Fibroblast of mammary gland (primary cell): ENCODE results near the gene WDR87.

Experiments
- DNase-seq: peaks from one replicate; pipeline ENCODE4 v3.0.0-alpha.2; 2010; ENCODE audit warnings: low read depth
- H3K4me3 ChIP-seq: 2 replicates; pipeline ENCODE4 v1.5.1; 2011; ENCODE audit warnings: low read depth, mild to moderate bottlenecking, low read length, moderate library complexity; ENCODE audit not compliant: control insufficient read depth
- TF ChIP-seq, protein P1 (sequence below): conservative IDR thresholded peaks from 2 replicates; pipeline ENCODE4 v1.5.1; 2011; ENCODE audit warnings: low read depth, low read length, inconsistent platforms; ENCODE audit not compliant: control insufficient read depth, insufficient read depth

The WDR87 gene

GRCh38 chr19:37905946-37906868 lies at the start of gene WDR87:
Gene WDR87 (minus strand): TSS chr19:37906594. CDS start chr19:37898239, 8,355 bp downstream.
- peak within 1 kb of the TSS; percentile 95 for H3K4me3 ChIP-seq
- DNase-seq, result no peak
- TF ChIP-seq, protein P1, sequence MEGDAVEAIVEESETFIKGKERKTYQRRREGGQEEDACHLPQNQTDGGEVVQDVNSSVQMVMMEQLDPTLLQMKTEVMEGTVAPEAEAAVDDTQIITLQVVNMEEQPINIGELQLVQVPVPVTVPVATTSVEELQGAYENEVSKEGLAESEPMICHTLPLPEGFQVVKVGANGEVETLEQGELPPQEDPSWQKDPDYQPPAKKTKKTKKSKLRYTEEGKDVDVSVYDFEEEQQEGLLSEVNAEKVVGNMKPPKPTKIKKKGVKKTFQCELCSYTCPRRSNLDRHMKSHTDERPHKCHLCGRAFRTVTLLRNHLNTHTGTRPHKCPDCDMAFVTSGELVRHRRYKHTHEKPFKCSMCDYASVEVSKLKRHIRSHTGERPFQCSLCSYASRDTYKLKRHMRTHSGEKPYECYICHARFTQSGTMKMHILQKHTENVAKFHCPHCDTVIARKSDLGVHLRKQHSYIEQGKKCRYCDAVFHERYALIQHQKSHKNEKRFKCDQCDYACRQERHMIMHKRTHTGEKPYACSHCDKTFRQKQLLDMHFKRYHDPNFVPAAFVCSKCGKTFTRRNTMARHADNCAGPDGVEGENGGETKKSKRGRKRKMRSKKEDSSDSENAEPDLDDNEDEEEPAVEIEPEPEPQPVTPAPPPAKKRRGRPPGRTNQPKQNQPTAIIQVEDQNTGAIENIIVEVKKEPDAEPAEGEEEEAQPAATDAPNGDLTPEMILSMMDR, result no peak

DNA sequence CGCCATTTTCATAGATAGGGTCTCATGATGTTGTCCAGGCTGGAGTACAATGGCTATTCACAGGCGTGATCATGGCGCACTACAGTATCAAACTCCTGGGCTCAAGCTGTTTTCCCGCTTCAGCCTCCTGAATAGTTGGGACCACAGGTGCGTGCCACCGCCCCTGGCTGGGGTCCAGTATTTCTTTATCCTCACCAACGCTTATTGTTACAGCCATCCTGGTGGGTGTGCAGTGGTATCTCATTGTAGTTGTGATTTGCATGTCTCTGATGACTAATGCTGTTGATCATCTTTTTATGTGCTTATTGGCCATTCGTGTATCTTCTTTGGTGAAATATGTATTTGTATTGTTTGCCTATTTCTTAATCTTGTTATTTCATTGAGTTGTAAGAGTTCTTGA lies 49.6 kb upstream of the WDR87 start:
- DNase-seq, result no peak
- TF ChIP-seq, protein P1, result no peak
- no peak overlapping the region for H3K4me3 ChIP-seq

DNA sequence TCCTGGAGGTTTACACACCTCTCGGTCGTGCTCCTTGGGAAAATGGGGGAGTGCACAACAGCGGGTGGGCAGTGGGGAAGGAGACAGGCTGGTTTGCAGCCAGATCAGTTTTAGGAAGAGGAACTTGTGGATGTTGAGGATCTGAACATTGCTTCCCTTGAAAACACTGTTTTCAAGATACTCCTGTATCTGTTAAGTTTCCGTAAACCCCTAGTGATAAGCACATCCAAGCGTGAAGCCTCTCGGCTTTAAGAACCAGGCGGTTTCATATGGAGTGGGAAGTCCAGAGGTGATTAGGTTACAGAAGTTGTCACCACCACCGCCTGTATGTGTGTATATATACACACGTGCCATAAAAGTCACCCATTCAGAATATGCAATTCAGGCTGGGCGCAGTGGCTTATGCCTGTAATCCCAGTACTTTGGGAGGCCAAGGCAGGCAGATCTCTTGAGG lies 48.1 kb upstream of the WDR87 start:
- H3K4me3 ChIP-seq, result no peak overlapping the region
- DNase-seq, result no peak
- TF ChIP-seq, protein P1, result no peak

DNA sequence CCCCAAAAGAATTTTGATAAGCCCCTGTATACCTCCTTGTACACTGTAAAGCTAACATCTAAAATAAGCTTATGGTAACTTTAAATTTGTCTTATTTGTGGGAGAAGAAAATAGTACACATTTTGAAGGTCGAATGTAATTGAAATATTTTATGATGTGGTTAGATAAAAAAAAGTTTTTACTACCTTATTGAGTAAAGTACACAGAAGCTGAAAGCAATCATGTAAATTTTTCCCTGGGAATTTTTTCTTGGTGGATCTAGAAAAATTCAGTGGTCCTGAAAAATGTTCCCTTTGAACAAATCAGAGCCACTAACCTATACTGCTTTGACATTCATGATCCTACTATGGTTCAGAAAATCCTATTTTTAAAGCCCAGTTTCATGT lies 47.5 kb upstream of the WDR87 start:
- TF ChIP-seq, protein P1, result no peak
- no peak for DNase-seq
- no peak overlapping the region for H3K4me3 ChIP-seq

- no peak overlapping the region for H3K4me3 ChIP-seq
- TF ChIP-seq, protein P1, result no peak
- peak; percentile 27 for DNase-seq
These were observed 47.0 kb upstream of the WDR87 start for GRCh38 chr19:37953171-37953917.

DNA sequence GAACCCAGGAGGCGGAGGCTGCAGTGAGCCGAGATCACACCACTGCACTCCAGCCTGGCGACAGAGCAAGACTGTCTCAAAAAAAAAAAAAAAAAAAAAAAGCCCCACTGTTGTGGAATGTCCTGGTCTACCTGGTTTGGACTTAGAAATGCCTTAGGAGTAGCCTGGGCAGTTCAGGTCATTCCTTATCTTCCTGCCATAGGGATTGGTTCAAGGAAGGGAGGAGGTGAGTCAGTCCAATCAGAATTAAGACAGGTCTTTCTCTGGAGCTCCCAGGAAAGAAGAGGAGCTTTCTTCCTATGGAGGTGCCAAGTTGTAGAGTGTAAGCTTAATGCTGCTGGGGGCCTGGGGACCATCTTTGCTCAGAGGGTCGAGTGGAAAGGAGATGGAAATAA lies 45.4 kb upstream of the WDR87 start:
- TF ChIP-seq, protein P1, result no peak
- no peak for DNase-seq
- H3K4me3 ChIP-seq, result no peak overlapping the region
